Spleen (tissue), 7 donors: ENCODE measurements around the gene HRH3.

Experiments
- CTCF ChIP-seq, 11 experiments: fragments of 200-600 bp in 7 of 11; fragments of 450-650 bp in 4 of 11; sonication (generic) in 4 of 11; IDR thresholded peaks in 8 of 11; conservative IDR thresholded peaks in 3 of 11; 1 replicate in 7 of 11; 2 replicates in 4 of 11; pipeline versions ENCODE4 v1.4.0 to v1.8.0; 2016 to 2021; ENCODE audit warnings: antibody characterized with exemption in 11 of 11, inconsistent platforms in 4 of 11, mild to moderate bottlenecking in 1 of 11
- POLR2A ChIP-seq, 3 donors: fragments of 450-650 bp; IDR thresholded peaks; one replicate each; pipeline ENCODE4 v1.5.1; 2017; ENCODE audit warnings: antibody characterized with exemption in 3 of 3, mild to moderate bottlenecking in 1 of 3
- donor health status: DM: no; HTN: no; CAD: no; lungs with moderate emphysema.
- donor health status: DM: no; HTN: no; CAD: no.
- donor health status: DM: no; HTN: no; CAD: no.

- TF ChIP-seq CTCF (IDR thresholded peaks at IDR 0.05 in 8 of 11, conservative IDR thresholded peaks at IDR 0.05 in 3 of 11) (no peak), POLR2A (IDR thresholded peaks at IDR 0.05) (no peak)
Measured at GRCh38 chr20:62208061-62208794, 11.8 kb downstream of the HRH3 start.
